ENCODE results near the gene PYROXD2. TPM values are rescaled to one million over a fixed set of nuclear protein-coding genes. Genes with fewer than 3 reads are reported as not detected.

The PYROXD2 gene
- total and polyA plus RNA-seq, 2 of the 8 experiments (the other 6 are each of a cell fraction or from before 2014, with no cell fraction given), result 3.2 to 5.4 TPM

MicroRNAs encoded within 50 kb of the gene (microRNA counts, 767-probe panel; counts per million panel counts)
- microRNA hsa-miR-1287, result 879 counts per million, percentile 95 among the panel's probes with 10 or more counts

Small RNAs within 50 kb of the gene (microRNA-seq; reads per million reads assigned to microRNA genes)
- 6.4 to 6.5 reads per million in 2 experiments for gene MIR1287 (ENCODE audit: borderline microRNAs expressed in 2 of 2, borderline number of aligned reads in 2 of 2, borderline replicate concordance in 1 of 2)
- gene MIR4685 (ENCODE audit: borderline microRNAs expressed in 2 of 2, borderline number of aligned reads in 2 of 2, borderline replicate concordance in 1 of 2), result 0 to 0.81 reads per million in 2 experiments

Small RNAs within 50 kb of the gene (small RNA-seq; reads per million reads assigned to genes)
- not detected for gene MIR4685 (ENCODE audit: insufficient read depth)

Other genes starting within 250 kb of the PYROXD2 start
- gene LOXL4, start 147.0 kb downstream of the PYROXD2 start, total RNA-seq (2021; fragmentation: NEBNext Ultra II Directional; extraction: Animal tissue kit (Norgen Biotek cat#: 25700)), result 0.13 and 0.42 TPM in 2 replicates
- 0.27 and 0.42 TPM in 2 replicates for gene LOXL4, start 147.0 kb downstream of the PYROXD2 start, polyA plus RNA-seq (2011; rRNA removed)
- 38.7 and 44.0 TPM in 2 replicates for gene HPS1, start 31.8 kb upstream of the PYROXD2 start, total RNA-seq (2021; fragmentation: NEBNext Ultra II Directional; extraction: Animal tissue kit (Norgen Biotek cat#: 25700))
- gene HPS1, start 31.8 kb upstream of the PYROXD2 start, polyA plus RNA-seq (2011; rRNA removed), result 61.7 and 67.5 TPM in 2 replicates

Data from H1 (cell line).